Smooth muscle cell (in vitro differentiated cells): Measurements from ENCODE around the gene PLB1. TPM values are rescaled to one million over a fixed set of nuclear protein-coding genes. Genes with fewer than 3 reads are reported as not detected.

Source experiments
- DNase-seq: peaks from one replicate; lab custom pipeline; 2025; ENCODE audit not compliant: unreplicated experiment; lab: John Stamatoyannopoulos, UW
- H2AFZ ChIP-seq: fragments of 200-600 bp; sonication (generic); 2 replicates; pipeline ENCODE4 v1.6.0; 2016; ENCODE audit warnings: antibody characterized with exemption, low read depth, mild to moderate bottlenecking
- H3F3A ChIP-seq: fragments of 200-600 bp; sonication (generic); 2 replicates; pipeline ENCODE4 v1.6.0; 2017; ENCODE audit warnings: antibody characterized with exemption, low read depth
- H3K27ac ChIP-seq: fragments of 200-600 bp; sonication (generic); 2 replicates; pipeline ENCODE4 v1.5.1; 2016; ENCODE audit warnings: low read depth, mild to moderate bottlenecking
- H3K27me3 ChIP-seq: fragments of 200-600 bp; sonication (generic); 2 replicates; pipeline ENCODE4 v1.6.1; 2016; ENCODE audit warnings: low read depth, mild to moderate bottlenecking
- H3K36me3 ChIP-seq: fragments of 200-600 bp; sonication (generic); 2 replicates; pipeline ENCODE4 v1.5.1; 2016; ENCODE audit warnings: low read depth
- H3K4me1 ChIP-seq: fragments of 200-600 bp; sonication (generic); 2 replicates; pipeline ENCODE4 v1.5.1; 2016; ENCODE audit warnings: low read depth
- H3K4me2 ChIP-seq: fragments of 200-600 bp; sonication (generic); 2 replicates; pipeline ENCODE4 v1.6.0; 2016; ENCODE audit warnings: mild to moderate bottlenecking
- H3K4me3 ChIP-seq: fragments of 200-600 bp; sonication (generic); 2 replicates; pipeline ENCODE4 v1.5.1; 2016; ENCODE audit warnings: mild to moderate bottlenecking
- H3K79me2 ChIP-seq: fragments of 200-600 bp; sonication (generic); 2 replicates; pipeline ENCODE4 v1.6.0; 2016; ENCODE audit warnings: low read depth, mild to moderate bottlenecking
- H3K9ac ChIP-seq: fragments of 200-600 bp; sonication (generic); 2 replicates; pipeline ENCODE4 v1.6.0; 2016; ENCODE audit warnings: low read depth
- H3K9me3 ChIP-seq: fragments of 200-600 bp; sonication (generic); replicated peaks from 2 replicates; pipeline ENCODE4 v1.5.1; 2016; ENCODE audit warnings: low read depth
- H4K20me1 ChIP-seq: fragments of 200-600 bp; sonication (generic); 2 replicates; pipeline ENCODE4 v1.6.0; 2016; ENCODE audit warnings: low read depth
- WGBS: methylation state at CpG from one replicate; pipeline ENCODE4 v1.1.7; 2016; ENCODE audit warnings: low lambda C conversion rate; 5-methylcytosine and 5-hydroxymethylcytosine counted together
- polyA plus RNA-seq: library from polyadenylated mRNA; unstranded; fragments of >200 nt; fragmentation: Nextera tagmentation; extraction: Ambion mirVana; gene quantifications from 2 replicates; pipeline ENCODE4 v1.2.1, GENCODE V29; 2016
- total RNA-seq: library from RNA; depleted of rRNA; stranded (reverse); fragments of >200 nt; gene quantifications from 2 replicates; pipeline ENCODE4 v1.2.3, GENCODE V29; 2014
- TF ChIP-seq, protein P1 (sequence below): fragments of 200-600 bp; sonication (generic); IDR thresholded peaks from 2 replicates; pipeline ENCODE4 v1.5.1; 2017; ENCODE audit warnings: borderline replicate concordance, mild to moderate bottlenecking, antibody characterized with exemption; ENCODE audit not compliant: insufficient read depth, poor library complexity, severe bottlenecking

PLB1 gene
- total and polyA plus RNA-seq, 2 experiments from 2014 or later, result 0.75 to 8.7 TPM

DNA sequence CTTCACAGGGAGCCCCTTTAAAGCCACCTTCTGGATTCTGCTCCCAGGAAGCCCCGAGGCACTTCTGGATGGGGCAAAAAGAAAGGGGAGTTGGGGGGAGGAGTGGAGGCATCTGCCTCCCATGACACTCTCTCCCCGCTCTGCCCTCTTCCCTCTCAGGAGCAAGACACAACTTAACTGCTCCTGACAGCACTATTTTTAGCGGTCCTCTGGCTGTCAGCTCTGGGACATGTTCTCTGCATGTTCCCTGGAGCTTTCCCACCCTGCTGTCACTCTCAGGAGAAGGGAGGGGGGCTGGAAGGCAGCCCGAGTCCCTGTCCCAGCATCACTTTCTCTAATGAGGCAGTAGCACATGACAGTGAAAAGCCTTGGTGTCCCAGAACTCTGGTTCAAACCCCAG is 32.3 kb downstream of the PLB1 start:
- no peak overlapping the region for H3K27ac ChIP-seq
- DNase-seq, result no peak
- no peaks in the 10 kb centered on the region for H3K27me3 ChIP-seq
- peak overlapping the region; percentile 42 for H2AFZ ChIP-seq
- H3K9me3 ChIP-seq, result no peaks in the 10 kb centered on the region
- 39% methylated on average over 4 of the region's 4 CpGs for WGBS
- H3K4me3 ChIP-seq, result no peak overlapping the region
- no peak overlapping the region for H3K4me2 ChIP-seq
- H3F3A ChIP-seq, result no peaks in the 10 kb centered on the region
- no peaks in the 10 kb centered on the region for H4K20me1 ChIP-seq
- no peaks in the 10 kb centered on the region for H3K36me3 ChIP-seq
- TF ChIP-seq, protein P1, sequence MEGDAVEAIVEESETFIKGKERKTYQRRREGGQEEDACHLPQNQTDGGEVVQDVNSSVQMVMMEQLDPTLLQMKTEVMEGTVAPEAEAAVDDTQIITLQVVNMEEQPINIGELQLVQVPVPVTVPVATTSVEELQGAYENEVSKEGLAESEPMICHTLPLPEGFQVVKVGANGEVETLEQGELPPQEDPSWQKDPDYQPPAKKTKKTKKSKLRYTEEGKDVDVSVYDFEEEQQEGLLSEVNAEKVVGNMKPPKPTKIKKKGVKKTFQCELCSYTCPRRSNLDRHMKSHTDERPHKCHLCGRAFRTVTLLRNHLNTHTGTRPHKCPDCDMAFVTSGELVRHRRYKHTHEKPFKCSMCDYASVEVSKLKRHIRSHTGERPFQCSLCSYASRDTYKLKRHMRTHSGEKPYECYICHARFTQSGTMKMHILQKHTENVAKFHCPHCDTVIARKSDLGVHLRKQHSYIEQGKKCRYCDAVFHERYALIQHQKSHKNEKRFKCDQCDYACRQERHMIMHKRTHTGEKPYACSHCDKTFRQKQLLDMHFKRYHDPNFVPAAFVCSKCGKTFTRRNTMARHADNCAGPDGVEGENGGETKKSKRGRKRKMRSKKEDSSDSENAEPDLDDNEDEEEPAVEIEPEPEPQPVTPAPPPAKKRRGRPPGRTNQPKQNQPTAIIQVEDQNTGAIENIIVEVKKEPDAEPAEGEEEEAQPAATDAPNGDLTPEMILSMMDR, result no peak
- no peak overlapping the region for H3K9ac ChIP-seq
- no peaks in the 10 kb centered on the region for H3K4me1 ChIP-seq
- H3K79me2 ChIP-seq, result no peaks in the 10 kb centered on the region

- TF ChIP-seq, protein P1, result no peak
- Histone ChIP-seq H3K4me3 (no peak overlapping the region), H3K9me3 (no peaks in the 10 kb centered on the region), H3K9ac (no peak overlapping the region), H3K4me1 (no peaks in the 10 kb centered on the region), H3K79me2 (no peaks in the 10 kb centered on the region), H3K4me2 (no peak overlapping the region), H4K20me1 (no peaks in the 10 kb centered on the region), H3K27ac (no peak overlapping the region), H3K36me3 (no peaks in the 10 kb centered on the region), H2AFZ (no peak overlapping the region), H3K27me3 (no peaks in the 10 kb centered on the region), H3F3A (no peaks in the 10 kb centered on the region)
- no peak for DNase-seq
- 65% methylated on average over 3 of the region's 3 CpGs for WGBS
Observed at GRCh38 chr2:28530782-28531181, 34.9 kb downstream of the PLB1 start.

DNA sequence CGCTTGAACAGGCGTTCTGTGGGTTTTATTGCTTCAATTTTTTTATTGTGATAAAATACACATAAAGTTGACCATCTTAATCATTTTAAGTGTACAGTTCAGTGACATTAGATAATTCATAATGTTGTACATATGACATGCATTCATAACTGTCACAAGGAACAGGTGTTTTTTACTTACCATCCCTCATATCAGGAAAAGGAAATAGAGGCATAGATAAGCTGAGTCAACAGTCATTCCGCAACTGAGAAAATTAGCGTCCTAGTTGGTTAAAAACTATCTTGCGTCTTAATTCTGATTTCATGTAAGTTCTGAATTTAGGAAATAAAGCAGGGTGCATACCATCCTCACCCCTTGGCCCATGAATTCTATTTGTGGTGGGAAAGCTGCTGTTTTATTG is 36.5 kb downstream of the PLB1 start:
- Histone ChIP-seq H3K9ac (no peak overlapping the region), H3K27ac (no peak overlapping the region), H4K20me1 (no peaks in the 10 kb centered on the region), H3F3A (no peaks in the 10 kb centered on the region), H3K27me3 (no peaks in the 10 kb centered on the region), H3K4me1 (no peaks in the 10 kb centered on the region), H3K4me2 (no peak overlapping the region), H2AFZ (no peak overlapping the region), H3K9me3 (no peaks in the 10 kb centered on the region), H3K4me3 (no peak overlapping the region), H3K79me2 (no peaks in the 10 kb centered on the region), H3K36me3 (no peaks in the 10 kb centered on the region)
- 90% methylated on average over 5 of the region's 5 CpGs for WGBS
- TF ChIP-seq, protein P1, result no peak
- DNase-seq, result no peak

- Histone ChIP-seq H3K27me3 (no peaks in the 10 kb centered on the region), H3K4me1 (no peaks in the 10 kb centered on the region), H3K79me2 (no peaks in the 10 kb centered on the region), H3F3A (no peaks in the 10 kb centered on the region), H3K4me2 (no peak overlapping the region), H3K27ac (no peak overlapping the region), H4K20me1 (no peaks in the 10 kb centered on the region), H3K4me3 (no peak overlapping the region), H3K36me3 (no peaks in the 10 kb centered on the region), H3K9ac (no peak overlapping the region), H2AFZ (no peak overlapping the region), H3K9me3 (no peaks in the 10 kb centered on the region)
- WGBS, result 88% methylated on average over 6 of the region's 6 CpGs
- TF ChIP-seq, protein P1, result no peak
- DNase-seq, result no peak
Observed at GRCh38 chr2:28533044-28533680, 37.3 kb downstream of the PLB1 start.
